HL-60 (cell line): ENCODE results near the gene LHFPL6.

Experiments used
- CTCF ChIP-seq: IDR thresholded peaks from one replicate; pipeline ENCODE4 v1.5.1; 2011; ENCODE audit warnings: low read length, control low read depth, inconsistent platforms; ENCODE audit not compliant: insufficient read depth
- GABPA ChIP-seq: IDR thresholded peaks from 2 replicates; pipeline ENCODE4 v1.6.1; 2012; ENCODE audit warnings: low read depth
- POLR2AphosphoS5 ChIP-seq: IDR thresholded peaks from 2 replicates; pipeline ENCODE4 v1.6.1; 2012; ENCODE audit warnings: low read depth

GRCh38 chr13:39485314-39485700, 117.7 kb downstream of the LHFPL6 start:
- TF ChIP-seq CTCF (no peak), POLR2AphosphoS5 (no peak), GABPA (no peak)
